ENCODE measurements around the gene WDR33.

GRCh38 chr2:127770973-127771735 lies 39.8 kb downstream of the WDR33 start:
- TF ChIP-seq EZH2phosphoT487 (IDR thresholded peaks at IDR 0.05; ENCODE audit: low read length) (no peak), CTCF (IDR thresholded peaks at IDR 0.05; ENCODE audit: low read length) (no peak), EZH2 (optimal IDR thresholded peaks at IDR 0.05; ENCODE audit: low read depth, low read length) (no peak)
